ENCODE data around the gene ATP2A1.

DNA sequence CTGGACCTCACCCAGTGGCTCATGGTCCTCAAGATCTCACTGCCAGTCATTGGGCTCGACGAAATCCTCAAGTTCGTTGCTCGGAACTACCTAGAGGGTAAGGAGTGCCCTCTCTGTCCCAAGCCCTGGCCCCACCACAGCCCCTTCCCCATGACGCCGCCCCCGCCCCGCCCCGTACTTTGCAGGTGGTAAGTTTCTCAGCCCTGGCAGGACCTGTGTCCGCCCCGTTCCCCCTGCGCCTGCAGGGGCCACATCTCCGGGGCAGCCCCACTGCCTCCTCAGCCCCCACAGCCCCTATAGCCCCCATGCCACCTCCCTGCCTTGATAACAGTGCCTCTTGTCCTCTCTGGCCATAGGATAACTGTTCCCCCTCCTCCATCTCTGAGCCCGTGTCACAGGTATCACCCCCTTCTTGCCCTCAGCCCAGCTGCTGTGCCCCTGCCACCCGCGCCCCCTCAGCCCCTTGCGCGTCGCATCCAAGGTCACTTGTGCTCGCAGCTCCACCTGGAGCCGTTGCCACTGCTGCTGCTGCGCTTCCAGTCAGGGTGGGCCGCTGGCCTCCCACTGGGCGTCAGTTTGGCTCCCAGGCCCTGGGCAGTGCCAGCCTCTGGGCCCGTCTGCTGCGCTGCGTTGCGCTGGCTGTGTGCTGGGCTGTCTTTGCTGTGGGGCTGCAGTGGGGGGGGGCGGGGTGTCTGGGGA is 25.2 kb downstream of the ATP2A1 start:
- TF ChIP-seq POLR2A (IDR thresholded peaks at IDR 0.05) = no peak
- TF ChIP-seq, protein P1, sequence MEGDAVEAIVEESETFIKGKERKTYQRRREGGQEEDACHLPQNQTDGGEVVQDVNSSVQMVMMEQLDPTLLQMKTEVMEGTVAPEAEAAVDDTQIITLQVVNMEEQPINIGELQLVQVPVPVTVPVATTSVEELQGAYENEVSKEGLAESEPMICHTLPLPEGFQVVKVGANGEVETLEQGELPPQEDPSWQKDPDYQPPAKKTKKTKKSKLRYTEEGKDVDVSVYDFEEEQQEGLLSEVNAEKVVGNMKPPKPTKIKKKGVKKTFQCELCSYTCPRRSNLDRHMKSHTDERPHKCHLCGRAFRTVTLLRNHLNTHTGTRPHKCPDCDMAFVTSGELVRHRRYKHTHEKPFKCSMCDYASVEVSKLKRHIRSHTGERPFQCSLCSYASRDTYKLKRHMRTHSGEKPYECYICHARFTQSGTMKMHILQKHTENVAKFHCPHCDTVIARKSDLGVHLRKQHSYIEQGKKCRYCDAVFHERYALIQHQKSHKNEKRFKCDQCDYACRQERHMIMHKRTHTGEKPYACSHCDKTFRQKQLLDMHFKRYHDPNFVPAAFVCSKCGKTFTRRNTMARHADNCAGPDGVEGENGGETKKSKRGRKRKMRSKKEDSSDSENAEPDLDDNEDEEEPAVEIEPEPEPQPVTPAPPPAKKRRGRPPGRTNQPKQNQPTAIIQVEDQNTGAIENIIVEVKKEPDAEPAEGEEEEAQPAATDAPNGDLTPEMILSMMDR (IDR thresholded peaks at IDR 0.05) = no peak

Data from esophagus squamous epithelium (tissue), 4 donors.